HG03066 (cell line): ENCODE measurements around the gene ACO2.
"Not testable (repeated sequence)": the region's sequence is repeated elsewhere in the genome, so short reads cannot be mapped to it uniquely, and the experiment has no call there.

Experiments
- ATAC-seq: cut with Tn5 transposase; IDR thresholded peaks from one replicate; pipeline ENCODE4 v1.9.1; 2021; ENCODE audit warnings: low read depth; ENCODE audit not compliant: unreplicated experiment

Gene ACO2

DNA sequence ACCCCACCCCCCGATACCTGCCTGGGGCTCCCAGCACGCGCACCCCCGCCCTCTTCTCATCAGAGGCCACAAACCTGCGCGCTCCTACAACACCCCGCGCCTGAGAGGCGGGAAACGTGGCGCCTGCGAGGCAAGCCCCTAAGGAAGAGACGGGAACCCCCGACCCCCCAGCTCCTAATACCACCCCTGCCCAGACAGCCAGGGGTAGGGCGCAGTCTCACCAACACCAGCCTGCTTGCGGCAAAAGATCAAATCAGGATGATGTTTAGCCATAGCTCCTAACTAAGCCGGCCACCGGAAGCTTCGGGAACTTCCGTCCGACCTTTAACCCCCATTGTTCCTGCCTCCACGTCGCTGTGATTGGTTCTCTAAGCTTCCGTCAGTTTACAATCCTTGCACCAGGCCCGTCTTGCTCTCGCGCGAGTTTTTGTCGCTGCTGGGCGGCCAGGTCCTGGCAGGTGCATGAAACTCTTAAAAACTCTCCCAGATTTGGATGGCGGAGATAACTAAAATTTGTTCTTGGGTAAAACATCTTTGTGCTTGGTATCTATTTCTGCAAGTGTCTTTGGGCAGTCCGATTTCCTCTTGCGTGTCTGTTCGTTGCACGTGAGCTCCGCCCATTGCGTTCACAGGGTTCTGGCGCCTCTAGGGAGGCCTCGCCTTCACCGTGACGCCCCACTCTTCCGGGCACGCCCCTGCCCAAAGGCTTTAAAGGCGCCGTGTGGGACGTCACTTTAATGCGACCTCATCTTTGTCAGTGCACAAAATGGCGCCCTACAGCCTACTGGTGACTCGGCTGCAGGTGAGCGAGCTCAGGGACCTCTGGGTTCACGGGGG lies at the start of gene ACO2, which contains the start of gene PHF5A:
Gene ACO2 (plus strand): TSS at position 737 of the 837 bp plus-strand sequence. CDS start 30 bp downstream, at position 767.
Gene PHF5A (minus strand): TSS at position 312 of the 837 bp plus-strand sequence. CDS start 39 bp downstream, at position 273.
- ATAC-seq: peak; percentile 84

DNA sequence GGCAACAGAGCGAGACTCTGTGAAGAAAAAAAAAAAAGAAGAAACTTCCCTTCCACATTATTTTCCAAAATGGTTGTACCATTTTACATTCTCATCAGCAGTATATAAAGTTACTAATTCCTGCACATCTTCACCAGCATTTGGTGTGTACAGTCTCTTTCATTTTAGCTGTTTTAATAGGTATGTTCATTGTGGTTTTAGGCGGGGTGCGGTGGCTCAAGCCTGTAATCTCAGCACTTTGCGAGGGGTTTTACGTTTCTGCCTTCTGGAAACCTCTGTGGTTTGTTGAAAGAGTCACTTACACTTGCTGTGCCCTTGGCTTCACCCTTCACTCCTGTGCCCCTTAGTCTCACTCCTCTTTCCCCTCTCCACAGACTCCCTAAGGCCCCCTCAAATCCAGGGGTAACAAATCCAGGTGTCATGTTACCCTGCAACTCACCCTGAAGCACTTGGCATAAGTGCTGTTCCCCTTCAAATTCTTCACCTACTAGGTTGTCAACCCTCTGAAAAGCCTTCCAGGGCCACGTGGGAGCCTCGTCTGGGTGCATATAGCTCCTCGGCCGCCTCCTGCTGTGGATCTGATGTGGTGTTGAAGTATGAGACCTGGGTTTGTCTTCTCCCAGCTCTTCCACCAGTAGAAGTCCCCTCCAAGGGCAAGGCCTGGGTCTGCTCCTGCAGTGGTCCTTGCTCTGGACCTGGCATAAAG lies 43.1 kb upstream of the ACO2 start:
- ATAC-seq: no peak

DNA sequence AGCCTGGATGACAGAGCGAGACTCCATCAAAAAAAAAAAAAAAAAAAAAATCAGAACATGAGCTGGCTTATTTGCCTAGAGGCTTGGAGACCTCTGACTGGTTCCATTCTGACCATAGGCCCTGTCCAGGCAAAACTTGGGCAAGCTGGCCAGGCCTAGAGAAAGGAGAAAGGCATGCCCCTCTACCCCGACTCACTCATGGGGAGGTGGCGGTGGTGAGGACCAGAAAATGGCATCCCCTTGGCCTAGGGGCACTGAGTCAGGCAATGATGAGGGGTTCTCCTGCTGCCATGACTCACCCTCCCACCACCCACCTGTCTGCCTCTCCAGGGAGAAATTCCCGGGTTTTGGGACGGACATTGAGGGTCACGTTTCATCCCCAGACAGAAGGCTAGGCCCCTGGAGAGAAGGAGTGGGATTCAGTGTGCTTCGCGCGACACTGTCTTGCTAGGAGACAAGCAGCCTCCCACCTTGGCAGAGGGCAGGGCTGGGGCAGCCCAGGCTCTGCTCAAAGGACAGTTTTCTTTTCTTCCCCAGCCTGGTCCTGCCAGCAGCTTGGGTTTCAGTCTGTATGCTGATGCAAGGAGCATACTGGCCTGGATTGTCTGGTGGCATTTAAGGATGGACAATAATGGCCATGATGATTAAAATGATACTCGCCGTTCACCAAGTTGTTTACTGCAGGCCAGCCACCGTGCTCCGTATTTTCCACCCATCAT lies 39.5 kb upstream of the ACO2 start:
- ATAC-seq: no peak

DNA sequence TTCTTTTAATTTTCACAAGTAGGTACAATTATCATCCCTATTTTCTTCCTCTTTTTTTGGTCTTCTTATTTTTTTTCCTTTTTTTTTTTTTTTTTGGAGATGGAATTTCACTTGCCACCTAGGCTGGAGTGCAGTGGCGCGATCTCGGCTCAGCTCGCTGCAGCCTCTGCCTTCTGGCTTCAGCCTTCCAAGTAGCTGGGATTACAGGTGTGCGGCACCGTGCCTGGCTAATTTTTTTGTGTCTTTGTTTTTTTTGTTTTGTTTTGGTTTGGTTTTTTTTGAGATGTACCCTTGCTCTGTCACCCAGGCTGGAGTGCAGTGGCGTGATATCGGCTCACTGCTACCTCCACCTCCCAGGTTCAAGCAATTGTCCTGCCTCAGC lies 39.0 kb upstream of the ACO2 start:
- no peak for ATAC-seq

DNA sequence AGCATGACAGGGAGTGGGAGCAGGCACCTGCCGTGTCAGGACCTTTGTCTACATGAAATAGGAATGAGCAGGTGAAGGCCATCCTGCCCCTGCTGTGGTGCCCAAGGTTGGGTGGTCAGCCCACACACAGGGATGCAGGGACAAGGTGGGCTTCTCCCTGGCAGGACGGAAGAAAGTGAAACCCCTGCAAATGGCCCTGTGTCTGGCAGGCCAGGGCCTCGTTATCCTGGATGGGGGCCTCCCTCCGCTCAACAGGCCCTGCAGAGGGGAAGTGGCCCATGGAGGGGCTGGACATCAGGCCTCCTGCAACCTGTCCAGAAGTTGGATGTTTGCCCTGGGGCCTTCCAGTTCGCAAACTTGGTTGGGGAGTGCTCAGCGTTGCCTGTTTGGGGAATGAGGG lies 37.3 kb upstream of the ACO2 start:
- ATAC-seq: no peak

DNA sequence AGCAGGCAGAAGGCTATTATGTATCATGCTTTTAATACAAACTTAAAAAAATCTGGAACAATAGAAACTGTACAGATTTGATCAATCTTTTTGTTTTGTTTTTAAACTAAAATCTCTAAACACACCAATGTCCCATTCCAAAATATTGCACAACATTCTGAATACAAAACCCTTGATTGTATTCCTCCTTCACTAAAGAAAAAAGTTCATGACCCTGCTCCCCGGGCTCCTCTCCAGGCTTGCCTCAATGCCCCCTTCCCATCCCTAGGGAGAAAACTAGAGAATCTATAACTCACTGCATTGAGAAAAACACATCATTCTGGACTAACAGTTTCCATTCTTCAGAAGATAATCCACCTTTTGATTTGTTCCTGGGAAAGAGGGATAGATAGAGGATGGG lies 35.4 kb upstream of the ACO2 start:
- not testable (repeated sequence) for ATAC-seq

DNA sequence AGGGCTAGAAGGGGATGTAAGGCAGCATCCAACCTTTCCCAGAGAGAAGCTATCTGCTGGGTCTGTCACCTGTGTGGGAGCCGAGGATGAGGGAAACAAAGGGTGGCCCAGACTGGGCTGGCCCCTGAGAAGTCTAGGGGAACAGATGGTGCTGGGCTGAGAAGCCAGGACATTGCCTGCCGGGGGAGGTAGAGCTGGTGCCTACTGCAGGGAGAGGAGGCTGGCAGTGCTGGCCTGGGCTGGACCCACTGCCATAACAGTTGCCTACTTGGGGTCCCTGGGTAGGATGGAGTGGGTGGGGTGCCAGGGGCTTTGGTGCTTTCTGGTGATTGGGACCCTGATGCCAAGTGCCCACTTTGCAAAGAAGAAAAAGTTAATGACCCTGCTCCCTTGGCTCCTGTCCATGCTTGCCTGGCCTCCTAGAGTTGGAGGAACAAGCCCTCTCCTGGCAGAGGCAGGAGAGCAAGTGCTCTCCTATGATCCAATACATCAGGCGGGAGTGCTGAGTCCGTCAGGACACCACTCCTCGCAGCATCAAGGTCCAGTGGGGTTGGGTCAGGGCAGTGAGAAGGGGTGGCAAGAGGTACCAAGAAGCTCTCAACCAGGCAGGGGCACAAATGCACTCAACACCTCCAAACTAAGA lies 34.4 kb upstream of the ACO2 start:
- not testable (repeated sequence) for ATAC-seq

DNA sequence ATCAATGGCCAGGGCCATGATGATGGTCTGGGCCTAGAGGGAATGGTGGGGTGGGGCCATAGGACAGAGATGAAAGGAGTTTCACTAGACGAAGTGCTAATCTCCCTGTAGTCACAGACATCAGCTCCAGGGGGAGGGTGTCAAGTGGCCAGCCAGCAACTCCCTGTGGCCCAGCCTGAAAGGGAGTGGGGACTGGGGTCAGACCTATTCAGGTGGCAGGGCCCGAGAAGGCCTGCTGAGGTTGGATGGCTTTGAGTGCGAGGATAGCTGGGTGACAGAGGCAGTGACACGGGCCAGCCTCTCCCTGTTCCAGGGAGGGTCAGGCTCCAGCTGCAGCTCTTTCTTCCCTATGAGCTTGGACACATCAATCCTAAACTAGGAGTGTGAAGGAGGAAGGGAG lies 33.4 kb upstream of the ACO2 start:
- no peak for ATAC-seq

DNA sequence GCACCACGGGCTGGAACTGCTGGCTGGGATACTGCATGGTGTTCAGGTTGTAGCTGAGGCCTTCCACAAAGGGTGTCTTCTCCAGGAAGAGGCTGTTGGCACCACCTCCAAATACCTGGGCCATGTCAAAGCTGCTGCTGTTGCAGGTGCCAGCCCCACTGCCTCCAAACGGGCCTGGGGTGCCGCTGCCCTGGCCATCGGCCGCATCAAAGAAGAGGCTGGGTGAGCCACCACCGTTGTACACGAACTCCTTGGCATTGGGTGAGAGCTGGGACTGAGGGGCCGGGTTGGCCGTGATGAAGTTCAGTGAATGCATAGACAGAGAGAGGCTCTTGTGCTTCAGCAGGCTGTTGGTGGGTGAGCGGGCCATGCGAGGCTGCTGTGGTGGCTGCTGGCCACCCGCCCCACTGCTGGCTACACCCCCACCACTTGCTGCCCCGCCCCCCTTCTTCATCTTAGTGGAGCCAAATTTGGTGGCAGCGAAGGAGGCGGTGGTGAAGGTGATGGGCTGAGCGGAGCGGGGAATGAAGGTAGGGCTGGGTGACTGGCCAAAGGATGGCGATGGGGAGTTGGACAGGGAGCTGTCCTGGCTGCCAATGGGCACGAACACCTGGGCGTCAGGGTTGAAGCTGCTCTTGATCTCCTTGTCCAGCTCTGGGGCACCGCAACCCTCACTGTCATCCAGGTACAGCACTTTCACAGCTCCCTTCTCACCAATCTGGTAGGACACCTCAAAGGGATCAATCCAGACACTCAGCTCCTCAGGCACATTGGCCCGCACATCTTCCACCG lies 32.4 kb upstream of the ACO2 start:
- no peak for ATAC-seq

DNA sequence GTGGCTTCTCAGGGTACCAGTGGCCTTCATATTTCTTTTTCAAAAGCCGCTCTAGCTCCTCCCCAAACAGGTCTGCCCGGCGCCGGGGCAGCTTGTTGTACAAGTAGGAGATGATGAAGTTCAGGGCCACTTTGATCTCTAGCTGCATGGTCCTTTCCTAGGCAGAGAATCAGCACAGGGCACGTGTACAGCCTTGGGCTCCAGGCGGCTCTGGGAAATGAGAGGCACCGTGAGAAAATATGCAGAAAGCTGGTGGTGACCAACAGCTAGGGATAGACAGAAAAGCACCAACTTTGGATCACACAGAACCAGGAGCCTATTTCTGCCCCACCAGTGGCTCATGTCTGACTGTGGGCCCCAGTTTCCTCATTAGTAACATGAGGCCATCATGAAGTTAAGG lies 31.7 kb upstream of the ACO2 start:
- ATAC-seq: no peak

DNA sequence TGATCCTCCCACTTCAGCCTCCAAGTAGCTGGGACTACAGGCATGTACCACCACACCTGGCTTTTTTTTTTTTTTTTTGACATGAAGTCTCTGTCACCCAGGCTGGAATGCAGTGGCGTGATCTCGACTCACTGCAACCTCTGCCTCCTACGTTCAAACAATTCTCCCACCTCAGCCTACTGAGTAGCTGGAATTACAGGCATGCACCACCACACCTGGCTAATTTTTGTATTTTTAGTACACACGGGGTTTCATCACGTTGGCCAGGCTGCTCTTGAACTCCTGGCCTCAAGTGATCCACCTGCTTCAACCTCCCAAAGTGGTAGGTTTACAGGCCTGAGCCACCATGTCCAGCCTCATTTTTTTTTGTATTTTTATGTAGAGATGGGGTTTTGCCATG lies 28.4 kb upstream of the ACO2 start:
- ATAC-seq: not testable (repeated sequence)

DNA sequence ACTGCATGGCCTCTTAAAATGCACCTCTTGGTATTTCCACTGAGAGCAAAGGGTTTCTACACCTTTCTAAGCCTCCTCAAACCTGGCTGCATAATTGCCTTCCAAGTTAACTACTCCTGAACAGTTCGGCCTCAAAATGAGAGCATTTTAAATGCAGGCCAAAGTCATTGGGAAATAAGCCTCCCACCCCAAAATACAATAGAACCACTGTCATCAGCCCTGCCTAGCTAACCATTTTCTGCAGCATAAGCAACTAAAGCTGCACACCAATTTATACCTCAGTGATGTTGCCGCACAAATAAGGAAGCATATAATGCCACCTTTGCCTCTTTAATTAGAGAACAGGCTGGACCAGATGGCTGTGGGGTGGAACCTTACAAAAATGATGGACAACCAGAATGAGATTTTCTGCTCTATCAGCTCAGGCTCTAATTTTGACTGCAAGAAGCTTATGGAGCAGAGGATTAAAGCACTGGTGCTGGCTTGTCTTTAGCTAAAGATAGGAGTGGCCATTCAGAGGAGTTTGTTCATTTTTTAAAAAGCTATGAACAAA lies 26.6 kb upstream of the ACO2 start:
- no peak for ATAC-seq

DNA sequence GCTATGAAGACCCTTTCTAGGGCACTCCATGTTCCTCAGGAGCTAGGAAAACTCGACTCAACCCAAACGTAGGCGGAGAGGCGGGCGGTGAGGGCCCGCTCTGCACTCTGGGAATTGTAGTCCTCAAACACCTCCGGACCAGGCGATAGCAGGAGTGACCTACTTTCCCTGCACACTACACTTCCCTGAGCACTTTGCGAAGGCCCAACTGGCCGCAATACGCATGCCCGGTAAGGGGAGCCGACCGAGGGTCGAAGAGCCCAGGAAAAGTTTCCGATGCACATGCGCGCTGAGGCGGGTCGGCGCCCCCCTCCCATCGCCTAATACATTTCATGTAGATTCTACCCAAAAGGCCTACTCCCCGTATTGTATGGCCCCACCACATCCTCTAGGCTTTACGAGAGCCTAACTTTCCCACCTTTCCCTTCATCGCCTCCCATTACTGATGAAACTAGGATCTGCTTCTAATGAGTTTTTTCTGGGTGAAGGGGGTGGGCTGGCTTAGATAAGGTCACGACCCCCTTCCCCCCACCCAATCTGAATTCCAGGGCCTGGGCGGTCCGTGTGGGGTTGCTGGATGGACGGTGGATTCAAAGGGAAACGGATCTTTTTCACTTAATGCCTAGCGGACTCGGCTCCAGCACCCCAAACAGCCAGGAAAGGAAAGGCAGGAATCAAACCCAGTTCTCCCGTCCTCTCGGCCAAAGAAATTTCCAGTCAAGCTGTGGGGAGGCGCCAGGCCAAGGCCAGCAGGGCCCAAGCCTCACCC lies 24.4 kb upstream of the ACO2 start:
- ATAC-seq: no peak

DNA sequence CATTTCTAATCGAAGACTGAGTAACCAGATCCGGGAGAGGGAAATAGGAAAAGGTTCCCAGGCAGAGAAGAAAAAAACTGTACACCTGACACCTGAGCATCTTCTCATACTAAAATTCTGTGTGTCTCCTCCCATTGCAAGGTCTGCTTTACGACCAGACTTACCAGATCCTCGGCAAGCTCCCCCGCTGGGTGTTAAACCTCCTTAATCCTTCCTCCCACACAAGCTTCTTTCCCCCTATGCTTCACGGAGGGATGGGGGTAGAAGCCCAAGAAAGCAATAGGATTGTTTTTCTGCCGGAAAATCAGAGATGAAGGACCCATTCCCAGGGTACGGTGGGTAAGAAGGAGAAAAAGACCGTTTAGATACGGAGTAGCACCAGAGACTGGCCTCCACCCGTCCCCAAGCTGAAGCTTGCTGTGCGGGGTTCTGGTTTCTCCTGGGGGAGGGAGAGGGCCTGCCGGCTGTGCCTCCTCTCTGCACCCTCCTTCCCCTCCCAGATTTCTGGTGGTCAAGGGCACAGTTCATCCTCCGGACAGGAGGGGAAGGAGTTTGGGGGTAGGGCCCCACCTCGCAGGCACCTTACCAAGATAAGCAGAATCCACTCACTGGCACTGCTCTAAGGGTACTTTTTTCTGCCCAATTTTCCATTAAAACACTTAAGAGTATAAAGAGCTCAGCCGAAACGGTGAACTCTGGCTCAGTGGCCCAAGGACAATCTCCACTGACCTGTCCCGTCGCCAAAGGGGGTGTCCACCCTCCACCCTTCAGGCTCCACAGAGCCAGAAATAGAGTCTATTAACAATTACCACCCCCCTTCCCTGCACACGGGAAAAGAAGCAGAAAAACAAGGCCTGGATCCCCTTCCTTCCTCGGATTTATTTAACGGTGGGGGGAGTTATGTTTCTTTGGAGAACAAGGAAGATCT lies 23.5 kb upstream of the ACO2 start:
- ATAC-seq: no peak

DNA sequence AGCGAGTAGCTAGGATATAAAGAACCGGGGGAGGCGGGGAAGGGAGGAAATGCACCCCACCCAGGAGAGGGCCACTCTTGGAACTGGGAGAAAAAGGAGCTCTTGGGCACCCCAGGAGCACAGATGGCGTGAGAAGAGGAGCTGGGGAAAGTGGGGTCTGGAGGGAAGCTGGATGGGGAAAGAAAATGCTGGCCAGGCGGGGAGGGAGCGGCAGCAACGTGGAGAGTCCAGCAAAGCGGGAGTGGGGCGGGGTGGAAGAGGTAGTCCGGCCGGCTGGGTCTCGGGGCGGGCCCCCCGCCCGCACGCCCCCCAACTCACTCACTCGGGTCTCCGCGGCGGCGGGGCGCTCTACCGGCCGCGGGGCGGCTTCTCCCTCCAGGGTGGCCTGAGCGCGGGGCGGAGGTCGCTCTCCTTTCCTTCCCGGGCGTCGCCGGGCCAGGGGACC lies 22.8 kb upstream of the ACO2 start:
- no peak for ATAC-seq

DNA sequence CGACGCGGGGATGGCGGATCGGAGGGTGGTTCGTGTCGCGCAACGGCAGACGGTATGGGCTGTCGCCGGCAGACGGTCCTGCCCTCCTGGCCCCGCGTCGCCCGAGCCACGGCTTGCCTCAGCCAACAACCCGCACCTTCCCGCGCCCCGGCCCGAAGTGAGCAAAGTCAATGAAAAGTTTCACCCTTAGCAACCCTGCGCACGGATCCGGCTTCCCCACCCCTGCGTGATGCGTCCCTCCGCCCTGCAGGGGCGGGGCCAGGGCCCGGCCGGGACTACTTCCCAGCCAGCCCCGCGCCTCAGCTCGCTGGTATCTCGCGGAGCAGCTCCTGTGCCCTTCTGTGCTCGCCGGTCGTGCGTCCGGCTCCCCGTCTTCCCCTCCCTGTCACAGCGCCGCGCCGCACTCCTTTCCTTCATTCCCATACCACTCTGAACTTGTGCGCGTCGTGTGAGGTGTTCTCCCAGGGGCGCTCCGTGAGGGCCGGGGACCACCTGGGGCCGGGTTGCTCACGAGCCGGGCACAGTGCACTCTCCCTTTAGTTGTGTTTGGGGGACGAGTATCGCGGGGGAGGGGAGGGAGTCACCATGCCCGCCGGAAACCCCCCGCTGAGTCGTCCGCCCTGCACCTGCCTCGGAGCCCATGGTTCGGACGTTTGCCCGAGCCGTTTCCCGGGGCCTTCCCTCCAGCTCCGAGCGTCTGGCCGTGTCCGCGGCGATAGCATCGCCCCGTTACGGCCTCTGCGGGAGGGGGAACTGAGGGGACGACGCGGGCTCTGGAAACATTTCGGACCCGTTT lies 22.1 kb upstream of the ACO2 start, which contains the start of gene TOB2:
Gene TOB2 (minus strand): TSS at position 163 of the 796 bp plus-strand sequence. CDS start 9,456 bp downstream, outside the sequence.
- ATAC-seq: no peak
